ENCODE data around the gene ANKHD1. TPM values are rescaled to one million over a fixed set of nuclear protein-coding genes. Genes with fewer than 3 reads are reported as not detected.
A peak's percentile ranks its signal among the peaks of the same experiment; 100 is the strongest.

Gene ANKHD1
- total RNA-seq, result 100 to 1,000 TPM; 114 to 131 TPM

DNA sequence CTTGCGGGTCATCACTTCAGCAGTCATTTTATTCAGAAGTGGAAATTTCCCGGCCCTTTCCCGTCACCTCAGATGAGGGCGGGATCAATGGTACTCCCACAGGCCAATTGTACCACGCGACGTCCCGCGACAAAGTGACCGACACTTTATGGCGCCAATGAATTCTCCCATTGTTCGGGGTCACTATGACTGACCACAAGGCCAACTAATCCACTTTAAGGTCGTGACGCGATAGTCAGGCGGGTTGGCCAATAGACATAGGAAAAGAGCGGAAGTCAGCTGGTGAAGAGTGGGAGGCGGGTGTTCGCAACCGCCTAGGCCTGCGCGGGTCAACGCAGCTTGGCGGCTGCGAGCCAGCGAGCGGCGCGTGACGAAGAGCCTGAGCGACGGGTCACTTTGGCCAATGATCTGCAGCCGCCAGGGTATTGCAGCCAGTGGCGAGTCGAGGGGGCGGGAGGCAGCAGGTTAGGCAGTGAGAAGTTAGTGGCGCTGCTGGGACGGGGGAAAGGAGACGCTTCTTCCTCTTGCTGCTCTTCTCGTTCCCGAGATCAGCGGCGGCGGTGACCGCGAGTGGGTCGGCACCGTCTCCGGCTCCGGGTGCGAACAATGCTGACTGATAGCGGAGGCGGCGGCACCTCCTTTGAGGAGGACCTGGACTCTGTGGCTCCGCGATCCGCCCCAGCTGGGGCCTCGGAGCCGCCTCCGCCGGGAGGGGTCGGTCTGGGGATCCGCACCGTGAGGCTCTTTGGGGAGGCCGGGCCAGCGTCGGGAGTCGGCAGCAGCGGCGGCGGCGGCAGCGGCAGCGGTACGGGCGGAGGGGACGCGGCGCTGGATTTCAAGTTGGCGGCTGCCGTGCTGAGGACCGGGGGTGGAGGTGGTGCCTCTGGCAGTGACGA is at the start of gene ANKHD1:
TSS of gene ANKHD1 (plus strand) at position 472 of the 896 bp plus-strand sequence. CDS start at position 607, 135 bp downstream.
- Histone ChIP-seq H3K4me3 (peak within 1 kb of the TSS; percentile 78 to 96), H3K27me3 (no peaks in the 10 kb centered on the region), H3K27ac (peak within 1 kb of the TSS; percentile 91 to 96 (median 92)), H3K36me3 (replicated peaks in 1 of 2; ENCODE audit: insufficient read depth in 1 of 2, low read depth in 2 of 2) (no peaks in the 10 kb centered on the region), H3K9me3 (no peaks in the 10 kb centered on the region), H3K4me1 (peaks cover 42% of the 10 kb centered on the region)
- 0 to 1% methylated on average over 21 to 82 of the region's 83 CpGs for WGBS, 2 donors
- intact Hi-C loops (cut with DNase I), result no loop called here
- ATAC-seq (peak; percentile 91), DNase-seq (peak; percentile 98 to 100 (median 99))
- TF ChIP-seq CTCF (IDR thresholded peaks at IDR 0.05) (peak in 2 of 7 experiments; percentile 15 to 18), POLR2A (IDR thresholded peaks at IDR 0.05) (peak; percentile 96 to 99 (median 98))

DNA sequence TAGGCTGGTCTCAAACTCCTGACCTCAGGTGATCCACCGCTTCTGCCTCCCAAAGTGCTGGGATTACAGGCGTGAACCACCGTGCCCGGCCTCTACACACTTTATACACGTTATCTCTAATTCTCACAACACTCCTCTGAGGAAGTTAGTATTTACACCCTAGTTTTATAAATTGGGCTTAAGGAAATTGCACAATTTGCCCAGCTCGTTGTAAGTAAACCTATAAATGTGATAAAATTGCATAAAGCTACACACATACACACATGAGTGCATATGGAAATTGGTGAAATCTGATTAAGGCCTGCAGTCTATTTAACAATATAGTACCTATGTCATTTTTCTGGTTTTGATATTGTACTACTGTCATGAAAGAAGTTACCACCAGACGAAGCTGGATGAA is 46.1 kb upstream of the ANKHD1 start:
- Histone ChIP-seq H3K27ac (no peak overlapping the region), H3K36me3 (replicated peaks in 1 of 2; ENCODE audit: insufficient read depth in 1 of 2, low read depth in 2 of 2) (no peaks in the 10 kb centered on the region), H3K4me1 (peaks cover 7% of the 10 kb centered on the region), H3K4me3 (no peak overlapping the region), H3K9me3 (no peaks in the 10 kb centered on the region), H3K27me3 (no peaks in the 10 kb centered on the region)
- intact Hi-C loops (cut with DNase I), result loop anchor here (5.0 kb wide), 1 partner anchor 108 kb away; no protein-coding TSS in a partner anchor
- 74 to 87% methylated on average over 7 of the region's 7 CpGs for WGBS, 2 donors
- TF ChIP-seq CTCF (IDR thresholded peaks at IDR 0.05) (no peak), POLR2A (IDR thresholded peaks at IDR 0.05) (no peak)
- ATAC-seq (no peak), DNase-seq (no peak)

DNA sequence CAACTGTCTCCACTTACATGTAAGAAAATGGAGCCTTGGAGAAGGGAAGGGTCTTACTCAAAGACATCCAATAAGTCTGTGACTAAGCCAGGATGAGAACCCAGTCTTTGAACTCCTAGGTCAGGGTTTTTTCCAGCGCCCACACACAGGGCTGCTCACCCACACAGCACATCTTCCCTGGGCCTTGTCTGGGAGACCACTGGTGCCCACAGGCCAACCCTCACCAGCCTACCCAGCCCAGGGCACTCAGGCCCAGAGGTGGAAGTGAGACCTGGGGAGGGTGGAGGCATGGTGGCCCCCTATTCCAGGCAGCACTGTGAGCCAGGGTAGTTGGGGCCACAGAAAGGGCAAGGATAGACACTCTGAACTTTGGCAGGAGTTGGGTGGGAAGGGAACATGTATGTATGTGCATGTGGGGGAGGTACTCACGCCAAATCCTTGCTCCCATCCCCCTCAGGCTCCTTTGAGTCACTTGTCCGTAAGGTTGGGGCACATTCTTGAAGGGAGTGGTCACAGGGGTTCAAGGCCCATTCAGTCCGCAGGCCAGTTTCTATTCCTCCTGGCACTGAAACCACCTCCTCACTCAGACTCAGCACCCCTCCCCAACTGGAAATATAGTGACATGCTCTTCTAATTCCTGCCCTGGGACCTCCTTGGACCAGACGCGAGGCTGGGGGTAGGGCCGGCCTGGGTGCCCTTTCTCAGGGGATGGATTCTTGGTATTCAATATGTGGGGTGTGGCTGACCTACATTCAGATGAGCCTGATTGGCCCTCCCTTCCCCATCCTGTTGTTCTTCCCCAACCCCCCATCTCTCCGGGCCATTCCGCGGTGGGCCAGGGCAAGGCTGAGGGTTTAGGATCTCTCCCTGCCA is 44.5 kb upstream of the ANKHD1 start:
- no peak for DNase-seq

DNA sequence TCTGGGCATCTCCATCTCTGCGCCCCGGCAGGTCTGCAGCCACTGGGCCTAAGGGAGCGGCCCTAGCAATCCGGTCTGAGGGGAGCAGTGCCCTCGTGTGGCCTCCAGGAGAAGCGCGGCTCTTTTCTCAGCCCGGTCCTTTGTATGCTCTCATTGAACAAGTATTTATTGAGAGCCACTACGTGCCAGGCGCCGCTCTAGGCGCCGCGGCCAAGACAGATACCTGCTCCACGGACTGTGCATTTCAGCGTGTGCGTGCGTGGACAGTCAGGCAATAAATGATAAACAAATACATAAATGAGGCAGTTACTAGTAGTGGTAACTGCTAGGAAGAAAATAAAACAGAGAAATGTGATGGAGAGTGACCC is 43.9 kb upstream of the ANKHD1 start:
- H3K27ac ChIP-seq, result peak overlapping the region in 2 of 4 donors; percentile 14 to 70
- no peaks in the 10 kb centered on the region for H3K9me3 ChIP-seq
- H3K4me1 ChIP-seq, result peaks cover 7% of the 10 kb centered on the region
- 0% methylated on average over 10 to 18 of the region's 18 CpGs for WGBS, 2 donors
- no peaks in the 10 kb centered on the region for H3K36me3 ChIP-seq (replicated peaks in 1 of 2; ENCODE audit: insufficient read depth in 1 of 2, low read depth in 2 of 2)
- no peaks in the 10 kb centered on the region for H3K27me3 ChIP-seq
- intact Hi-C loops (cut with DNase I), result loop anchor here (5.0 kb wide), 1 partner anchor 110 kb away; no protein-coding TSS in a partner anchor
- peak; percentile 79 to 95 (median 92) for TF ChIP-seq CTCF (IDR thresholded peaks at IDR 0.05)
- peak in 1 of 3 donors; percentile 23 for TF ChIP-seq POLR2A (IDR thresholded peaks at IDR 0.05)
- peak; percentile 99 for ATAC-seq
- H3K4me3 ChIP-seq, result no peak overlapping the region
- peak; percentile 87 to 89 (median 88) for DNase-seq

More for the DNA sequence above, 44.5 kb upstream of the ANKHD1 start:
- TF ChIP-seq POLR2A (IDR thresholded peaks at IDR 0.05), result no peak
- no peak for TF ChIP-seq CTCF (IDR thresholded peaks at IDR 0.05)
- Histone ChIP-seq H3K27ac (no peak overlapping the region), H3K27me3 (no peaks in the 10 kb centered on the region), H3K4me1 (peaks cover 7% of the 10 kb centered on the region), H3K4me3 (no peak overlapping the region), H3K9me3 (no peaks in the 10 kb centered on the region), H3K36me3 (replicated peaks in 1 of 2; ENCODE audit: insufficient read depth in 1 of 2, low read depth in 2 of 2) (no peaks in the 10 kb centered on the region)
- intact Hi-C loops (cut with DNase I), result loop anchor here (5.0 kb wide), 1 partner anchor 110 kb away; no protein-coding TSS in a partner anchor
- no peak for ATAC-seq
- WGBS, 2 donors, result 26 to 57% methylated on average over 4 to 10 of the region's 10 CpGs
